Neural cell (in vitro differentiated cells): ENCODE results near the gene UGCG. TPM values are rescaled to one million over a fixed set of nuclear protein-coding genes. Genes with fewer than 3 reads are reported as not detected.

ENCODE experiments used
- H2AFZ ChIP-seq: fragments of 200-600, 300-800 bp; sonication (generic), shearing (Covaris generic); 2 replicates; pipeline ENCODE4 v1.6.0; 2014; ENCODE audit warnings: low read depth, mild to moderate bottlenecking, antibody characterized with exemption, low read length, moderate library complexity
- H3F3A ChIP-seq: fragments of 200-600 bp; shearing (Covaris generic); 2 replicates; pipeline ENCODE4 v1.6.1; 2016; ENCODE audit warnings: mild to moderate bottlenecking, moderate library complexity, mixed read lengths, antibody characterized with exemption, low read length; ENCODE audit not compliant: insufficient read depth, poor library complexity, severe bottlenecking
- H3K27ac ChIP-seq: fragments of 200-600, 300-800 bp; sonication (generic), shearing (Covaris generic); 2 replicates; pipeline ENCODE4 v1.5.1; 2014; ENCODE audit warnings: mild to moderate bottlenecking, low read length, moderate library complexity
- H3K27me3 ChIP-seq: fragments of 300-800, 200-600 bp; sonication (generic), shearing (Covaris generic); 2 replicates; pipeline ENCODE4 v1.6.0; 2014; ENCODE audit warnings: mild to moderate bottlenecking, low read depth, low read length, moderate library complexity; ENCODE audit not compliant: insufficient read depth
- H3K36me3 ChIP-seq: fragments of 300-800, 200-600 bp; sonication (generic), shearing (Covaris generic); 2 replicates; pipeline ENCODE4 v1.5.1; 2014; ENCODE audit warnings: mild to moderate bottlenecking, antibody characterized with exemption, low read length, moderate library complexity; ENCODE audit not compliant: insufficient read depth
- H3K4me2 ChIP-seq: fragments of 300-800, 200-600 bp; sonication (generic), shearing (Covaris generic); 2 replicates; pipeline ENCODE4 v1.6.0; 2014; ENCODE audit warnings: mild to moderate bottlenecking, low read length
- H3K4me3 ChIP-seq: fragments of 300-800, 200-600 bp; sonication (generic), shearing (Covaris generic); 2 replicates; pipeline ENCODE4 v1.5.1; 2014; ENCODE audit warnings: mild to moderate bottlenecking, low read length, moderate library complexity
- H3K79me2 ChIP-seq: fragments of 200-600 bp; shearing (Covaris generic); replicated peaks from 2 replicates; pipeline ENCODE4 v1.6.0; 2014; ENCODE audit warnings: mild to moderate bottlenecking, low read length, moderate library complexity; ENCODE audit not compliant: insufficient read depth
- H3K9ac ChIP-seq: fragments of 300-800, 200-600 bp; sonication (generic), shearing (Covaris generic); 2 replicates; pipeline ENCODE4 v1.6.1; 2016; ENCODE audit warnings: mild to moderate bottlenecking, low read length, mixed read lengths
- H3K9me2 ChIP-seq: fragments of 200-600 bp; shearing (Covaris generic); 2 replicates; pipeline ENCODE4 v1.6.1; 2016; ENCODE audit warnings: mild to moderate bottlenecking, low read length, mixed read lengths; ENCODE audit not compliant: insufficient read depth
- H3K9me3 ChIP-seq: fragments of 200-600, 300-800 bp; sonication (generic), shearing (Covaris generic); 2 replicates; pipeline ENCODE4 v1.6.1; 2016; ENCODE audit warnings: mild to moderate bottlenecking, mixed run types, low read length, moderate library complexity, mixed read lengths
- H4K20me1 ChIP-seq: fragments of 200-600 bp; shearing (Covaris generic); 2 replicates; pipeline ENCODE4 v1.6.1; 2016; ENCODE audit warnings: mild to moderate bottlenecking, mixed run types; ENCODE audit not compliant: insufficient read depth
- CTCF ChIP-seq: fragments of 450-650 bp; IDR thresholded peaks from 2 replicates; pipeline ENCODE4 v1.5.1; 2014; ENCODE audit warnings: antibody characterized with exemption, mild to moderate bottlenecking, moderate library complexity; ENCODE audit not compliant: poor library complexity, severe bottlenecking
- EP300 ChIP-seq: fragments of 450-650 bp; conservative IDR thresholded peaks from 2 replicates; pipeline ENCODE4 v1.6.1; 2014; ENCODE audit warnings: antibody characterized with exemption, mild to moderate bottlenecking, moderate library complexity; ENCODE audit not compliant: poor library complexity, severe bottlenecking
- EZH2 ChIP-seq: fragments of 200-600, 300-800 bp; shearing (Covaris generic), sonication (generic); IDR thresholded peaks from 2 replicates; pipeline ENCODE4 v1.6.1; 2014; ENCODE audit warnings: antibody characterized with exemption, low read length, borderline replicate concordance, mild to moderate bottlenecking; ENCODE audit not compliant: insufficient read depth, poor library complexity, severe bottlenecking
- MXI1 ChIP-seq: fragments of 450-650 bp; conservative IDR thresholded peaks from 2 replicates; pipeline ENCODE4 v1.6.1; 2014; ENCODE audit warnings: antibody characterized with exemption, mild to moderate bottlenecking; ENCODE audit not compliant: poor library complexity, severe bottlenecking
- POLR2AphosphoS5 ChIP-seq: IDR thresholded peaks from 2 replicates; pipeline ENCODE4 v1.6.1; 2012
- RAD21 ChIP-seq: fragments of 450-650 bp; conservative IDR thresholded peaks from 2 replicates; pipeline ENCODE4 v1.6.1; 2014; ENCODE audit warnings: antibody characterized with exemption, mild to moderate bottlenecking, moderate library complexity
- REST ChIP-seq: IDR thresholded peaks from 2 replicates; pipeline ENCODE4 v1.6.1; 2012; ENCODE audit warnings: borderline replicate concordance
- SMC3 ChIP-seq: fragments of 450-650 bp; conservative IDR thresholded peaks from 2 replicates; pipeline ENCODE4 v1.6.1; 2014; ENCODE audit warnings: antibody characterized with exemption, mild to moderate bottlenecking, moderate library complexity; ENCODE audit not compliant: poor library complexity
- TAF1 ChIP-seq: IDR thresholded peaks from 2 replicates; pipeline ENCODE4 v1.6.1; 2012; ENCODE audit warnings: low read depth
- polyA plus RNA-seq: library from polyadenylated mRNA; depleted of rRNA; stranded (reverse); fragments of >200 nt; gene quantifications from 2 replicates; pipeline ENCODE4 v1.2.3, GENCODE V29; 2014

Gene UGCG
- polyA plus RNA-seq, 1 donor from 2014 or later: 93.6 TPM

GRCh38 chr9:111852291-111852690, 44.3 kb upstream of the UGCG start:
- no peaks in the 10 kb centered on the region for H3K9me3 ChIP-seq
- H3K4me3 ChIP-seq: no peak overlapping the region
- TF ChIP-seq SMC3 (no peak), REST (no peak), CTCF (no peak), TAF1 (no peak), EZH2 (no peak), POLR2AphosphoS5 (no peak), EP300 (no peak), MXI1 (no peak), RAD21 (no peak)
- H3K36me3 ChIP-seq: no peaks in the 10 kb centered on the region
- H3K79me2 ChIP-seq: no peaks in the 10 kb centered on the region
- no peak overlapping the region for H2AFZ ChIP-seq
- no peak overlapping the region for H3K9ac ChIP-seq
- no peaks in the 10 kb centered on the region for H3F3A ChIP-seq
- H3K9me2 ChIP-seq: no peaks in the 10 kb centered on the region
- no peak overlapping the region for H3K27ac ChIP-seq
- H3K27me3 ChIP-seq: no peaks in the 10 kb centered on the region
- H3K4me2 ChIP-seq: no peak overlapping the region
- H4K20me1 ChIP-seq: no peaks in the 10 kb centered on the region

GRCh38 chr9:111853450-111853827, 43.2 kb upstream of the UGCG start:
- no peaks in the 10 kb centered on the region for H3F3A ChIP-seq
- no peak overlapping the region for H3K4me3 ChIP-seq
- no peaks in the 10 kb centered on the region for H3K9me3 ChIP-seq
- no peak for TF ChIP-seq POLR2AphosphoS5
- no peak for TF ChIP-seq SMC3
- H3K9me2 ChIP-seq: no peaks in the 10 kb centered on the region
- no peak overlapping the region for H3K4me2 ChIP-seq
- no peak overlapping the region for H2AFZ ChIP-seq
- H3K79me2 ChIP-seq: no peaks in the 10 kb centered on the region
- no peaks in the 10 kb centered on the region for H3K27me3 ChIP-seq
- no peaks in the 10 kb centered on the region for H3K36me3 ChIP-seq
- H3K9ac ChIP-seq: no peak overlapping the region
- no peaks in the 10 kb centered on the region for H4K20me1 ChIP-seq
- H3K27ac ChIP-seq: no peak overlapping the region

- no peak overlapping the region for H3K9ac ChIP-seq
- no peaks in the 10 kb centered on the region for H3K79me2 ChIP-seq
- H3K4me2 ChIP-seq: no peak overlapping the region
- no peaks in the 10 kb centered on the region for H3K27me3 ChIP-seq
- no peaks in the 10 kb centered on the region for H3K9me3 ChIP-seq
- no peaks in the 10 kb centered on the region for H3F3A ChIP-seq
- H3K27ac ChIP-seq: no peak overlapping the region
- H2AFZ ChIP-seq: no peak overlapping the region
- H3K9me2 ChIP-seq: no peaks in the 10 kb centered on the region
- TF ChIP-seq TAF1: no peak
- TF ChIP-seq EP300: no peak
- TF ChIP-seq CTCF: no peak
- TF ChIP-seq REST: no peak
- TF ChIP-seq RAD21: no peak
- no peak for TF ChIP-seq EZH2
- no peak for TF ChIP-seq POLR2AphosphoS5
- no peak for TF ChIP-seq SMC3
- no peaks in the 10 kb centered on the region for H4K20me1 ChIP-seq
- H3K36me3 ChIP-seq: no peaks in the 10 kb centered on the region
- no peak overlapping the region for H3K4me3 ChIP-seq
These were observed 41.8 kb upstream of the UGCG start for GRCh38 chr9:111854799-111855198.
